ENCODE results near the gene ENGASE.
"Not testable (repeated sequence)": the region's sequence is repeated elsewhere in the genome, so short reads cannot be mapped to it uniquely, and the experiment has no call there.

Gene ENGASE

DNA sequence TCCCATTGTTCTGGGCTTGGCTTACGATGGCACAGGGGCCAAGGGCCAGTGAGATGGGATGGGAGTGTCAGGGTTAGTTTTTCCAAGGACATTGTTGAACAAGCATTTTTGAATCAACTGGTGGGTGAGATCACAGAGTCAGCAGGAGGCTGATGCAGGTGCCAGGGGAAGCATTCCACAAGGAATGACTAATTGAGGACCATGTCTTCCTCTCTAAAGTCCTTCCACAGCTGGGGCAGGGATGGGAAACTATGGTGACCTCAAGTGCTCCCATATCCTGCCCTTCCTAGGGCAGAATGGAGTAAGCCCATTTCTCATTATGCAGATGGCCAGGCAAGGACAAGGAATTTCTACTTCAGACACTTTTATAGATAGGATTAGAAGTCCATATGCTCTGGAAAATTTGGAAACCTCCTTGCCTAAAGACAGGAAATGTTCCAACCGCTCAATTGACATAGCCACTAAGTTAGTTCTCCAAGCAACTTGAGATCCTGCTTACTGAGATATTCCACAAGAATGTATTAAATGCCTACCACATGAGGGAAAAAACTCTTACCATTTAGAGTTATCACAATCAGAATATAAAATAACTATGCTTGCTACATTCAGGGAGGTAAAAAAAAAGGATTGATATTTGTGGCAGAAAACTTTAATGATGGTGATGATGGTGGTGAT, 21.2 kb upstream of the ENGASE start:
- DNase-seq, result no peak

DNA sequence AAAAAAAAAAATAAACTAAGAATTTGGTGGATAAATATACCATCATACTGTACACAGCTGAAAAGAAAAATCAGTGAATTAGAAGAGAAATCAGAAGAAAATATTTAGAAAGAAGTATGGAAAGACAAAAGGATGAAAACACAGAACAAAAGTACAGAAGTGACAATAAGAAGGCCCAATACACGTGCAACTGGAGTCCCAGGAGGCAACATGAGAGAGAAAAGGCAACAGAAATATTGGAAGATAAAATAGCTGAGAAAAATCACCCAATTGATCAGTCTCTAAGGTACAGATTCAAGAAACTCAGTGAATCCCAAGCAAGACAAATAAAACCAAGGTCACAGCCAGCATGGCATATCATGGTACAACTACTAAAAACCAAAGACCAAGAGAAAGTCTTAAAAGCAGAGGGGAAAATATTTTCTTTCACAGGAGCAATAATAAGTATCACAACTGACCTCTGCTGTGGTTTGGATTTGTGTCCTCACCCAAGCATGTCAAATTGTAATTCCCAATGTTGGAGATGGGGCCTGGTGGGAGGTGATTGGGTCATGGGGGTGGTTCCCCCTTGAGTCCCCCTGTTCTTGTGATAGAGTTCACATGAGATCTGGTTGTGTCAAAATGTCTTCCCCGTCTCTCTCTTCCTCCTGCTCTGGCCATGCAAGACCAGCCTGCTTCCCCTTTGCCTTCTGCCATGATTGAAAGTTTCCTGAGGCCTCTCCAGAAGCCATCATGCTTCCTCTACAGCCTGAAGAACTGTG, 20.2 kb upstream of the ENGASE start:
- DNase-seq, result no peak

DNA sequence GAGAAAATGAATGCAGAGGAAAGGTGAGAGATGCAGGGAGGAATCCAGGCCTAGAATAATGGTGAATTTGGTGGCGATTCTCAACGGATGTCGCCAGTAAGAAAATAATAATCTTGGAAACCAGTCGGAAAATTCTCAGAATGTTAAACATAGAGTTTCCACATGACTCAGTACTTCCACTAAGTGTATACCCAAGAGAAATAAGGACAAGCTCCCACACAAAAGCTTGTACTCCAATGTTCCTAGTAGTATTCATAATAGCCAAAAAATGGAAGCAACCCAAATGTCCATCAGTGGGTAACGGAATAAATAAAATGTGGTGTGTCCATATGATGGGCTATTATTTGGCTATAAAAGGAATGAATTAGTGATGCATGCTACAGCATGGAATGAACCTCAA, 19.4 kb upstream of the ENGASE start:
- DNase-seq, result no peak

DNA sequence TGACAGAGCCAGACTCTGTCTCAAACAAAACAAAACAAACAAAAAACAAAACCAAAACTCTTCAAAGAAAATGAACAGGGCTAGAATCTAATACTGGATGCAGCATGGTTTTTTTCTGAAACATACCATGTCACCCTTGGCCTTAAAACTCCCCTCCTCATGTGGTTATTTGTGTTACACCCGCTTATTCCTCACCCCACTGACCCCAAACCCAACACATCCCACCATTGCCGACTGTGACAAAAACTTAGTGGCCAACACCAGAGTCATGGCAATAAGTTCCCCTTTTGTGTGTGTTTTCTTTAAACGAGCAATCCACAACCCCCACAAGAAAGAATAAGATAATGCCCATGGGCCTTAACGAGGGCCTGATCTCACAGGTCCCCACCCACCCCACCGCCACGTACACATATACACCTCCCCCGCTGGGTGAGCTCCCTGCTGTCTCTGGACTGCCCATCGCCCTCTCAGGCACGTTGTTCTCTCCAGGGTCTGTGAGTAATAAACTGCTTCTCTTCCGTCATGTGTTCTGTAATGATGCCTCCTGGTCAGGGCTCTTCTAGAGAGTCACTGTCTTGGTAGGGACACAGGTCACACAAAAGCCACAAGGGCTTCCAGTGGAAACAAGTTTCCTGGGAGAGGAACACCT, 16.8 kb upstream of the ENGASE start:
- no peak for DNase-seq

DNA sequence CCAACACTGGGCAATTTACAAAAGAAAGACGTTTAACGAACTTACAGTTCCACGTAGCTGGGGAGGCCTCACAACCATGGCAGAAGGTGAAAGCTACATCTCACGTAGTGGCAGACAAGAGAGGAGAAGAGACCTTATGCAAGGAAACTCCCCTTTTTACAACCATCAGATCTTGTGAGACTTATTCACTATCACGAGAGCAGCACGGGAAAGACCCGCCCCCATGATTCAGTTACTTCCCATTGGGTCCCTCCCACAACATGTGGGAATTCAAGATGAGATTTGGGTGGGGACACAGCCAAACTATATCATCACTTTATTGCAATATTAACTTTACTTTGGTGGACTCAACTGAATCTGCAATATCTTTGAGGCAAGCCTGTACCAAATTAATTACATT, 11.9 kb upstream of the ENGASE start:
- no peak for DNase-seq

DNA sequence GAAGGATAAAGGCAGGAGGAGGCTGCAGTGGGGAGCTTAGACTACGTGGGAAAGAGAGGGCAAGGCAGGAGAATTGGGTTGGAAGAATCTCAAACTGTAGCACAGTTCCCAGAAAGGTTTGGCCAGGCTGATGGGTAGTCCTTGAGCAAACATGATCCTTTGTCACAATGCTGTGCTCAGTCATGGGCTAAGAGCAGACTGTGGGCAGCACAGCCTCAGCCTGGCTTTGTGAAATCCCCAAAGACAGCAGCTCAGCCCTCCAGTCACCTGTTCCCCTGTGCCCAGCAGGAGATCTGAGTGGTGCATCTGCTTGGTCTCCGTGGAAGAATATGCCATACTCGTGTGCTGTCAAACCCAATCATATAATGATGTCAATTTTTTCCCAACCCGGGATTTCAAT, 10.6 kb upstream of the ENGASE start:
- no peak for DNase-seq

DNA sequence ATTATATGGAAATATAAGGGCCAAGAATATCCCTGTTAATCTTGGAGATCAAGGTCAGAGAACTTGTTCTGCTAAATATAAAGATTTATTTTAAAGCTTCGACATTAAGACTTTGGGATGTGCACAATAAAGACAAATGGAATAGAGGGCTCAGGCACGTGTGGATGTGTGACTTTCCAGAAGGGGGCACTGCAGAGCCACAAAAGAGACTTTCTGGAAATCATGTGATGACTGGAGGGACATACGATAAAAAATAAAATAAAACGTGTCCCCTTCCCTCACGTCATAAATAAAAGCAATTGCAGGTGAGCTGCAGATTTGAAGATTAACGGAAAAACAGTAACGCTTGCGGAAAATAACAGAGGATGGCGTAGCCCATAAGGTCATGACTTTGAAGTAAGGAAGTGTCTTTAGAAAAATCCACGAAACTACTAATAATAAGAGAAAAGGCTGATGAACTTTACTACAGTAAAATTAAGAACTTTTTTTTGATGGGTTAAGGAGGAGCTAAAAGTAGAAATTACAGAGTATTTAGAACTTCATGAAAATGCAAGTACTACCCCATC, 9.4 kb upstream of the ENGASE start:
- peak; percentile 54 for DNase-seq

DNA sequence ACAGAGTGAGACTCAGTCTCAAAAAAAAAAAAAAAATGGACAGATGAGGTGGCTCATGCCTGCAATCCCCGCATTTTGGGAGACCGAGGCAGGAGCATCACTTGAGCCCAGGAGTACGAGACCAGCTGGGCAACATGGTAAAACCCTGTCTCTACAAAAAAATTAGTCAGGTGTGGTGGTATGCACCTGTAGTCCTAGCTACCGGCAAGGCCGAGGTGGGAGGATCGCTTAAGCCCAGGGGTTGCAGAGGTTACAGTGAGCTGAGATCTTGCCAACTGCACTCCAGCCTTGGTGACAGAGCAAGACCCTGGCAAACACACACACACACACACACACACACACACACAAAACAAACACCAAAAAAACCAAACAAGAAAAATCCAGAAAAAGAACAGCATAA, 7.7 kb upstream of the ENGASE start:
- no peak for DNase-seq

DNA sequence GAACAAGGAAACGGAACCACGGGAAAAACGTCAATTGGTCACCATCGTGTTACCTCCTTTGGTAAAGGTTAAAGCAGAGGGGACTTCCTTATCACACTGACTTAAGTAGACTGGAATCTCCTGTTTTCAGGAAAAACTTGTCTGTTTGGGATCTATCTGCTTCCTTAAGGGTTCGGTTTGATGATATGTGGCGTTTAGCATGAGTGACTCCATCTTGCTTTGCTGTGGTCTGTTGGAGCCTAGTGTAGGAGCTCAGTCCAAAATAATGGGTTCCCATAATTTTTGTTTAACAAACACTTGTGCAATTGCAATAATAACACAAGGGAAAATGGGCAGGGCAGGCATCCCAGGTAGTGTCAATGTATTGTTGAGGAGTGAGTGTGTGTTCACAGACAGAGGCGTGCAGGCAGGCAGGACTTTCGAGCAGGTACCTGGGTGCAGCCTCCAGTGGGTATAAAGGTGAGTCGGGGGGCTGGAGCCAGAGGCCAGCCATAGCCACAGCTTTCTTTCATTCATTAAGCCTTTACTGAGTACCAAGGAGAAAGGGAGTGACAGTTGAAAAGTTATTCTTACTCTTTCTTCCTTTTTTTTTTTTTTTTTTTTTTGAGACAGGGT, 4.3 kb upstream of the ENGASE start:
- DNase-seq, result no peak

DNA sequence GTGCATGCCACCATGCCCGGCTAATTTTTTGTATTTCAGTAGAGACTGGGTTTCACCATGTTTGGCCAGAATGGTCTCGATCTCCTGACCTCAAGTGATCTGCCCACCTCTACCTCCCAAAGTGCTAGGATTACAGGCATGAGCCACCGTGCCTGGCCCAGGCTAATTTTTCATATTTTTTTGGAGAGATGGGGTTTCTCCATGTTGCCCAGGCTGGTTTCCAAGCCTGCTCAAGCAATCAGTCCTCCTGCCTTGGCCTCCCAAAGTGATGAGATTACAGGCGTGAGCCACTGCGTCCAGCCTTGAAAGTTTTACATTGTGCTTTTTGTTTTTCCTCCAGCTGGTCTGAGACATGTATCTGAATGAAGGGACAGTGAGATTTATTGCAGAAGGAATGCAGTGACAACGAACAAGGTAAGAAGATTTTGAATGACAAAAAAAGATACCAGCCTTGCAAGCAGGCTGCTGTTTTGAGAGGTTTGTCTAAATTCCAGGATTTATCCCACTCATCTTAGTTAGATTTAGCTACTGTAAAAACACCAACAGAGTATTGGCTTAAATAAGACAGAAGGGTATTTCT, 3.4 kb upstream of the ENGASE start:
- no peak for DNase-seq

DNA sequence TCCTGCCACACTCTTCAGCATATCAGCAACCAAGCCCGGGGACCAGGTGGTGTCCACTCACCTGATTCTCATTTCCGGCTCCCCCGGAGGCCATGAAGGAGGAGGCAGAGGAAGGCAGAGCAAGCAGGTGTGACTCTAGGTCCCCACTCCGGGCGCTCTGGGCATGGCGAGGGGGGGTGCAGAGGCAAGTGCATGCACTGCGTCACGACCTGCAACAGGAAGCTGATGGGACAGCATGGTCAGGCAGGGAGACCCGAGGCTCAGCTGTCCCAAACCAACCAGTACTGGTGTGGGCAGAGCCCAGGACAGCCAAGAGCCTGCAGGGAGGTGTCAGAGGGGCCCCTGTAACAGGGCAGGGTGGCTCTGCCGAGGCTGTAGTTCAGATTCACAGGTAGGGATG, 2.1 kb upstream of the ENGASE start:
- DNase-seq, result no peak

DNA sequence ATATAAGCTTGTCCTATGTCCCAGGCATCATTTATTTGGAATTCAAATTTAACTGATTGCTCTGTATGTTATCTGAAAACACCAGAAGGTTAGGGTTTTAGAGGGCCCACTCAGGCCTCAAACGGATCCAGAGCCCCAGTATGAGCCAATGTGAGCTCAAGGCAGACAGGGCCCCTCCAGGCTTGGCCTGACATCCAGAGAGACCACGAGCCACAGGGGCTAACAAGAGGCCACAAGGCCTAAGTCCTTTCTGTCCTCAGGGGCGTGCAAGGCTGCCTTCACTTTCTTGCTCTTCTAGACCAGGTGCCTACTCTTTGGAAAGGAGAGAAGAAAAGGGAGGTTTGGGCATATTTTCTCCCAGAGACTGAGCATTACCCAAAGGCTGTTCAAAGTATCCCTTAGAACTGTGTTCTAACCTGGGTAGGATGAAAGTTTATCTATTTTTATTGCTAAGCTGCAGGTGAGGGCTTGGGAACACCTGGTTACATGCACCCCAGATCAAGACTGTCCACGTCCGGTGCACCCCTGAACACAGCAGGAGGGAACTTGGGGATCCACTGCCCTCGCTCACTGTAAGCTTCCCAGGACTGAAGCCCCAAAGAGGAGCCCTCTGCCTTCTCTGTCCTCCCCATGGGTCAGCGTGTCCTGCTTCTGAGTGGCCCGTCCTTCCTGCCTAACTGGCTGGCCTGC, 1.5 kb upstream of the ENGASE start:
- no peak for DNase-seq

DNA sequence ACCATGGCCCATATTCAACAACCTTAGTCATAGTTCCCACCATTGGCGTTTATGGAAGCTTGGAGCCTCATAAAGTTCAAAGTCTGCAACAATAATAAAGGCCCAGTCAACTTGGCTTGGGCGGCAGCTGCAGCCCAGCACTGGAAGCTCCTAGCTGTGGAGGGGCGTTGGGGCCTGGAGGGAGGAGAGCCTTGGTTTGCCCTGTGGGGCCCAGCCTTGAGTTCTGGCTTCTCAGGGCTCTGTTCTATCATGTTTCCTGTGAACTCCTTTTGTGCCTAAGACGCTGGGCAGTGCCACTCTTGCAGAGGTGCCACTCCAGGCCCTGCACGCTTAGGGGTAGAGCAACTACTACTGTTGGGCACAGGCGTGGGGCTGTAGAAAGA, 927 bp upstream of the ENGASE start:
- no peak for DNase-seq

DNA sequence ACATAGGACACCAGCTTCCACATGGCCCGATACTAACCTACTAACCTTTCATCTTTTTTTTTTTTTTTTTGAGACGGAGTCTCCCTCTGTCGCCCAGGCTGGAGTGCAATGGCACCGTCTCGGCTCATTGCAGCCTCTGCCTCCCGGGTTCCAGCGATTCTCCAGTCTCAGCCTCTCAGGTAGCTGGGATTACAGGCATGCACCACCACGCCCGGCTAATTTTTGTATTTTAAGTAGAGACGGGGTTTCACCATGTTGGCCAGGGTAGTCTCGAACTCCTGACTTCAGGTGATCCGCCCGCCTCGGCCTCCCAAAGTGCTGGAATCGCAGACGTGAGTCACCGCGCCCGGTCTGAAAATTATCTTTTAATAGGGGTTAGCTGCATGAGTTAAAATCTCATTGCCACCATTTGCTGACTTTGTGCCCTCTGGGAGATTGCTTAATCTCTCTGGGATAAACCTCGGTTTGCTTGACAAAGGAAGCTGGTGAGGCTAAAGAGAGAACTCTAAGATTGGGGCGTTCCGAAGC, 439 bp upstream of the ENGASE start:
- not testable (repeated sequence) for DNase-seq

DNA sequence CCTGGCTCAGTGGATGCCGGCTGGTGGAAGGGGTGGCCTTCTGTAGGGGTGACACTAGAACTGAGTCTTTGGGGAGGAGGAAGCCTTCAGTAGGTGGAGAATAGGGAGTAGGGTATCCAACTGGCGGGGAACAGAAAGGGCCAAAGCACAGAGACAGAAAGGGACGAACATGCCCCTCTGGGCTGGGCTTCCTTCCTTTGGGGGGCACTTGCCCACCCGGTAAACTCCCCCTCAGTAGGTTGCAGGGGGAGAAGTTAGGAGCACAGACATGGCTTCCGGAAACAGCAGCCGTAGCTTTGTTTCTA, 774 bp downstream of the ENGASE start:
- no peak for DNase-seq

DNA sequence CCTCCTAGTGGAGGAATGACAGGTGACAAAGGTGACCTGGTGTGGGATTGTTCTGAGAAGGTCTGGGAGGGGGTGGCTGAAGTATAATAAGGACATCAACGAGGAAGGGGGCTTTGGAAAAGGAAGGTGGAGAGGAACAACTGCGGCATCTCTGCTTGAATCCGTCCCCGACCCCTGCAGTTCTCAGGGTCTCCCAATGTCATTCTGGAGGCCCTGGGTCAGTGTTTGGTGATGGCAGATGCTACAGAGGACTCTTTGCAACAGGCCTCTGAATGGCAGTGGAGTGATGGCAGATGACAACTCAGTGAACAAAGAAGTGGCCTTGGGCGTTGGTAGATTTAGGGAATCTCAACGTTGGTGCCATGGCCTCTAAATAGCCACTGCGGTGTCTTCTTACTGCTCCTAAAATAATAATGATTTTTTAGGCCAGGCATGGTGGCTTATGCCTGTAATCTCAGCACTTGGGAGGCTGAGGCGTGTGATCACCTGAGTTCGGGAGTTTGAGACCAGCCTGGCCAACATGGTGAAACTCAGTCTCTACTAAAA, 1.3 kb downstream of the ENGASE start:
- no peak for DNase-seq

DNA sequence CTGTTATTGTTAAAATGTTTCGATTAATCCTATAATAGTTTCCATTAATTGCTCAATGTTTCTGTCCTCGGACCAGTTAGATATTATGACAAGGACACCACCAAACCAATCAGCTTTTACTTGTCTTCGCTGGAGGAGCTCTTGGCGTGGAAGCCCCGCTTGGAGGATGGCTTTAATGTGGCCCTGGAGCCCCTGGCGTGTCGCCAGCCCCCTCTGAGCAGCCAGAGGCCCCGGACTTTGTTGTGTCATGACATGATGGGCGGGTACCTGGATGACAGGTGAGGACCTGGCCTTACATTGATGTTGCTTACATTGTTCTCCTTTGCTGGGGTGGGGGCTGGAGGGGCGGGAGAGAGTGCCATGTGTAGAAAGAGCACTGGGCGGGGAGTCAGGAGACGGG, 3.0 kb downstream of the ENGASE start:
- DNase-seq, result no peak

DNA sequence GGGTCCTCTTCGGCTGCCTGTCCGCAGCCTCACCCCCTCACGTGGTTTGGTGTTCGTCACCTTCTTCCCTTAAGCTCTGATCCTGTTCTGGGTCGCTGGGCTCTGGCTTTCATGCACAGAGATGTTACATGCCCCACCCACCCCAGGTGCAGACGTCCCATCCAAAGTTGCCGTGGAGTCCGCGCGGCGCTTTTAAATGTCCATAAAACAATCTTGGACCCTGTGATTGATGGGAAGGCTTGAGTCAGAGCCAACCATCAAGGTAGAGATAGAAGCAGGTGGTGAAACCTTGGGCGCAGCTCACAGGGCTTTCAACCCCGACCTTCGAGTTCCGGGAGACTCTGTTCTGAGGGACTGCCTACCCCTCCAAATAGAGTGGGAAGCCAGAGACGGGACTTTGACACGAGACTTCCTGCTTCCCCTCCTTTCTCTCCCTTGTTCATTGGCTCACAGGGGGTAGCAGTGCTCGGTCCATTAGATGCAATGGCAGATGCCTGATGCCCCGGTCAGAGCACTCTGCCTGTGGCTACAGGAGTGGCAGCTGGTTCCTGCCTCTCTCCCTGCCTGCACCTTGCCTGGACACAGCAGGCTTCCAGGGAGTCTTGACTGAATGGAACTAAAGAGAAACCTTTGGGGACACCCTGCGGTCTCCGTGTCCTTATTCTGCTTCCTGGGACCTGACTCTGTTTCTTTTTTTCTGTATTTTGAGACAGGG, 4.0 kb downstream of the ENGASE start:
- no peak for DNase-seq

DNA sequence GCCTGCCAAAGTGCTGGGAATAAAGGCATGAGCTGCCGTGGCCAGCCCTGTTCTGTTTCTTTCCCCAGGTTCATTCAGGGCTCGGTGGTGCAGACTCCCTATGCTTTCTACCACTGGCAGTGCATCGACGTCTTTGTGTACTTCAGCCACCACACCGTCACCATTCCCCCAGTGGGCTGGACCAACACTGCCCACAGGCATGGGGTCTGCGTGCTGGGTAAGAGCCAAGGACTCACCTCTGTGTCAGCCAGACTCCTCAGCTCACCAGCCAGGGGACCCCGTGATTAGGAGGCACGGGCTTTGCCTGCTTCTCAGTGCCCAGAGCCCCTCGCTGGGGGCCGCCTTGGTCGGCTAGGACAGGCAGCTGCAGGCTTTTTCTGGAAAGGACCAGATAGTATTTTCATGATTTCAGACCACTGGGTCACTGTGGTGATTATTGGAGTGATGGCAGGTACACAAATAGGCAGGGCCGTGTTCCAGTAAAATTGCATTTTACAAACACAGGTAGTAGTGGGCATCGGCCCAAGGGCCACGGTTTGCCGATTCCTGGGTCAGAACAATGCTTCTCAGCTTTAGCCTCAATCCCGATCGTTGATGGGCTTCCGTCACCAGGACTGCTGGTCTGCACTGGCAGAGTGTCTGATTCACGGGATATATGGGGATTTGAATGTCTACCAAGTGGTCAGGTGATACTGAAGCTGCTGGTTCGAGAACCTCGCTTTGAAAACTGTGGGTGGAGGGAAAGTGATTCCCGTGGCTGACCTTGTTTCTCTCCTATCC, 5.0 kb downstream of the ENGASE start:
- DNase-seq, result no peak

DNA sequence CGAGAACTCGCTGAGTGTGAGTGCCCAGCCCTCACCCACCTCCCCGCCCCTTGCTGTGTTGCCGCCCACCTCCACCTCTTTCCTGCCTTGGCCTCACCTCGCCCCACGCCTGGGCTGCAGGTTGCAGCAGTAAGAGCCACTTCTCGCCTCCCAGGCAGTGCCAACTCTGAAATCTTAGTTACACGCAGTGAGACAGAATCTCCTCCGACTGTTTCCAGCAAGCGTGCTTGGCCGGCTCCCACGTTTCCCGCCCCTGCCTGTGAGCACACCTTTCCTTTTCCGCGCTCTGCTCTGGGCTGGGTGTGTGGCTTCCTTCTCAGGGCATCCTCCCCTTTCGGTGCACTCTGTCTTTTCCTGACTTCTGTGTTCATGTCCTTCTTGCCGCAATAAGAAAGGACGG, 5.7 kb downstream of the ENGASE start:
- no peak for DNase-seq

All from NCI-H1092 (cell line).